Left renal pelvis (tissue), 4 donors: ENCODE measurements around the gene SAMD8. TPM values are rescaled to one million over a fixed set of nuclear protein-coding genes. Genes with fewer than 3 reads are reported as not detected.

Experiments used
- DNase-seq, 4 donors: peaks; one replicate each; pipeline ENCODE4 v3.0.0-alpha.2; 2013; ENCODE audit warnings: low read depth in 4 of 4, low spot score in 3 of 4
- polyA plus RNA-seq, 4 donors: library from polyadenylated mRNA; unstranded; fragments of 120-200 nt; gene quantifications; one replicate each; pipeline ENCODE4 v1.2.1, GENCODE V29; 2013; ENCODE audit not compliant: insufficient read length in 4 of 4

SAMD8 gene
- polyA plus RNA-seq, 4 donors = 14.2 to 20.1 (median 15.0) TPM

DNA sequence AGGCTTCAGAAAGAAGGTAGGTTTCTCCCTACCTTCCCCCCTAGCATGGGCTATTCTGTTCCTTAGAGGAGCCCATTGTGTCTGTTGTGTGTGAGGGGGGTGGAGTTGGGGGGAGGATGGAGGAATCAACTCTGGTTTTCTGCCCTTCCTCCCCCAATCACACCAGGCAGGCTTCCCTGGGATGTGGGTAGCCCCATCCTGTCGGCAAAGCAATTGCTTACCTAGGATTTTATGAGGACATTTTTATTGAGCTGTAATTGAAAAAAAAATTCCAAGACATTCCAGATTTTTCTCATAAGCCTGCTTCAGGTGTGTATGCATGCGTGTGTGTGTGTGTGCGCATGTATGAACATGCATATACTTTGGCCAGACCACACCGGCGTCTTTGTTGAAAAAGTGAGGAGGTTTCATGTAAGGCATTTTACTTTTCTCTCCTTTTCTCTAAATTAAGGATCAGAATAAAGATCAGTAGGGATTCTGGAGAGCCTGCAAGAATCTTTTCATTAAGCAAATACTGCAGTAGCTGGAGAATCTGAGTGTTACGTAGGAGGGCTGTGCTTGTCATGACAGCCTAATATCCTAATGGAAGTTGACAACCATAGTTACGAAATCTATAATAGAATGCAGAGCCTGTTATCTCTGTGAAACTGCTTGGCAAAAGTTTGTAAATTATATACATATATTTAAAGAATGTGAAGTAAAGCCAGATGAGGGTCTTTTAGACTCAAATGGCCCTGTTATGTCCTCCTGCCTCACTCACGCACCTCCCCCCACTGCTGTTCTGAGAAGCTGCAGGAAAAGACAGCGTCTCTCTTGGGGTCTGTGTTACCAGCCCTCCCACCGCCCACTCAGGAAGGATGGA lies 27.3 kb upstream of the SAMD8 start:
- DNase-seq = no peak

DNA sequence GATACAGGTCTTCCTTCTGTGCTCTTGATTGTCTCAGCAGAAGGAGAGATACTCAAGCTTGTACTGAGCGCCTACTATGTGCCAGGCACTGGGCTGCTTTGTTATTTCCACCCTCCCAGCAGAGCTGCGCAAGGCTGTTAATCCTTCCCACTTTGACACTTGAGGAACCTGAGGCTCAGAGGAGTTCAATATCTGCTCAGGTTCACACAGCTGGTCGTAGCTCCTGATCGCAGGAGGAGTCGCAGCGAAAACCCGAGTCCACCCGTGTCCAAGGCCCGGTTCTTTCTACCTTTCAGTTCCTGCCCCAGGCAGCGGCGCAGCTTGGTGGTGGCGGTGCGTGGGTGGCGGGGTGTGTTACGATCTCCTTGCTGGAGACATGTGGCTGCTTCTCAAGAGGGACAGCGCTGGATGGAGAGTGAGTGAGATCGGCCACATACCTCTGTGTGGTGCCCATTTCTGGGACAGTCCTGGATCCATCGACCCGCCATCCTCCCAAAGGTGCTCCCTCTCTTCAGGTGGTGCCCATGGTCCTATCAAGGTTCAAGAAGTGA lies 26.5 kb upstream of the SAMD8 start:
- DNase-seq = no peak

DNA sequence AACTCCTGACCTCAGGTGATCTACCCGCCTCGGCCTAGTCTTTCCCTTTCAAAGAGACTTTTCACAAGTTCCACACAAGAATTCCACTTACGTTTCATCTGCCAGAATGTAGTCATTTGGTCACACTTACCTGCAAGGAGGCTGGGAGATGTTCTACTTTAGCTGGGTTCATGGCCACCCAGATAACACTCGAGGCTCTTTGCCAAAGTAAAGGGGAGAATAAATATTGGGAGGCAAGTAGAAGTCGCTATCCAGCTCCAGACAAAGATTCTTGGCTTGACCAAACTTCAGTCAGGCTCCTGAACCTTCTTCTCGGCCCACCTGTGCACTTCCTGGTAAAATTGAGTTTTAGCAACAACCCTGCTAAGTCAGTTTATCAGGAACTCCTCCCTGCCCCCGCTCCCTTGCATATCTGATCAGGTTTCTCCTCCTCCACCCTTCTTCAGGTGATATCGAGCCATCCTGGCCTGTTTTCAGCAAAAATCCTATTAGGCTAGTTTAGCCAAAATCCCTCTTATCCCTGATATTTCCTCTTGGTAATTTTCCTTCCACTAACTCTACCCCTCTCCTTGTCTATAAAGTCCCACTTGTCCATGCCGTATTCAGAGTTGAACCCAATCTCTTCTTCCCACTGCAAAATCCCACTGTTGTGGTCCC lies 25.1 kb upstream of the SAMD8 start:
- DNase-seq = no peak

- DNase-seq = no peak
These were observed 22.8 kb upstream of the SAMD8 start for GRCh38 chr10:75088640-75089039.

DNA sequence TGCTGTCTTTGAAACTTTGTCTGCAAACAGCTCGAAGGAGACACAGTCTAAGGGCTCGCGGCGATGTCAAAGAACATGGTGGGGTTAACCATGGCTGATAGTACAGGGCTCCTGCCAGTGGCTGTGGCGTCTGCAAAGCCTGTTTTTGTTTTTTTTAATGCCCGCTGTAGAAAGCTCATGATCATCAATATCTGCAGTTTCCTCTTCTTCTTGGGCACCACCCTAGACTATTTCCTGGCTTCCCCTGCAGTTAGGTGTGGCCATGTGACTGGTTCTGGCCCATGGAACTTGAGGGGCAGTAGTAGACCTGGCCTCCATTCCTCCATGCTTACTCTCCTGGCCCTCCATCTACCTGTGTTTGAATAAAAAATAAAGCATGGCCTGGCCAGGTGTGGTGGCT lies 21.8 kb upstream of the SAMD8 start:
- no peak for DNase-seq

DNA sequence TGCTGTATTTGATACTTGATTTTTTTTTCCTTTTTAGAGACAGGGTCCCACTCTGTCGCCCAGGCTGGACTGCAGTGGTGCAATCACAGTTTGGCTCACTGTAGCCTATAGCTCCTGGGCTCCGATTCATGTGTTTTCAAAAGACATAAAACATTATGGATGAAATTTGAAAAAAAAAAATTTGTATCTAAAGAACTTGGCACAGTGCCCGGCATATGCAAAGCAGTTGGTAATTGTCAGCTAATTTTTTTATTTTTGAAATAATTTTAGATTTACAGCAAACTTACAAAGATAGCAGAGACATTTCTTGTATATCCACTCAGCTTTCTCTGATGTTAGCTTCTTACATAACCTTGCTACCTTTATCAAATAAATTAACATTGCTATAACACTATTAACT lies 20.3 kb upstream of the SAMD8 start:
- DNase-seq = no peak

DNA sequence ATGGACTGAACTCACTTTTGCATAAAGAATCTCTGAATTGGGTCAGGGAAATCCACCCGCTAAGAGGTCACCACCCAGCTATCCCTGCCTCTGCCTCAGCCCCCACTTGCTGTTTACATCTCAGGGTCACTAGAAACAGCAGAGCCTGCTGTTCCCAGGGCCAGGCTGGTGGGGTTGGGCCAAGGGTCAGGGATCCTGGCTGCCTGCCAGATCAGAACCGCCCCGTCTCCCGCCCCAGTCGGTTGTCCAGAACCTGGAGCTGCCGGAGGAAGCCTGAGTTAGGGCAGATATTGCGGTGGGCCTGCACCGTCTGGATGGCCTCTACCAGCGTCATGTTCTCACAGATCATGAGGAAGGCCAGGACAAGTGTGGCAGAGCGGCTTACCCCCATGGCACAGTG lies 17.0 kb upstream of the SAMD8 start:
- DNase-seq = no peak

GRCh38 chr10:75095631-75096030 lies 15.8 kb upstream of the SAMD8 start:
- DNase-seq = no peak

DNA sequence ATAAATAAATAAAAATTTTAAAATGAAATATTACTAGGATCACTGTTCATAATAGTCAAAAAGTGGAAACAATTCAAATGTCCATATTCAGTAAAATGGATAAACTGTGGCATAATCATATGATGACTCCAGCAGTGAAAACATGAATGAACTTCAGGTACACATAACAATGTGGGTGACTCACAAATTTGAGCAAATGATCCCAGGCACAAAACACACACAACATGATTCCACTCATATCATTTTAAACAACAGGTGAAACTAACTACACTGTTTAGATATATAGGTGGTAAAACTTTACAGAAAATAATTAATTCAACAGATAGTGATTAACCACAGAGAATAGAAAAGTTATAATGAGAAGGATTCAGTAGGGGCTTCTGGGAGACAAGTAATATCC lies 14.7 kb upstream of the SAMD8 start:
- no peak for DNase-seq

GRCh38 chr10:75097666-75098285 lies 13.7 kb upstream of the SAMD8 start:
- no peak for DNase-seq

GRCh38 chr10:75098902-75099673 lies 12.4 kb upstream of the SAMD8 start:
- DNase-seq = no peak

GRCh38 chr10:75099952-75100763 lies 11.3 kb upstream of the SAMD8 start:
- peak in 3 of 4 donors; percentile 33 to 57 (median 47) for DNase-seq

- no peak for DNase-seq
These were observed 10.6 kb upstream of the SAMD8 start for GRCh38 chr10:75100764-75101291.

- no peak for DNase-seq
These were observed 9.8 kb upstream of the SAMD8 start for GRCh38 chr10:75101416-75102251.

- no peak for DNase-seq
These were observed 8.4 kb upstream of the SAMD8 start for GRCh38 chr10:75102830-75103673.

DNA sequence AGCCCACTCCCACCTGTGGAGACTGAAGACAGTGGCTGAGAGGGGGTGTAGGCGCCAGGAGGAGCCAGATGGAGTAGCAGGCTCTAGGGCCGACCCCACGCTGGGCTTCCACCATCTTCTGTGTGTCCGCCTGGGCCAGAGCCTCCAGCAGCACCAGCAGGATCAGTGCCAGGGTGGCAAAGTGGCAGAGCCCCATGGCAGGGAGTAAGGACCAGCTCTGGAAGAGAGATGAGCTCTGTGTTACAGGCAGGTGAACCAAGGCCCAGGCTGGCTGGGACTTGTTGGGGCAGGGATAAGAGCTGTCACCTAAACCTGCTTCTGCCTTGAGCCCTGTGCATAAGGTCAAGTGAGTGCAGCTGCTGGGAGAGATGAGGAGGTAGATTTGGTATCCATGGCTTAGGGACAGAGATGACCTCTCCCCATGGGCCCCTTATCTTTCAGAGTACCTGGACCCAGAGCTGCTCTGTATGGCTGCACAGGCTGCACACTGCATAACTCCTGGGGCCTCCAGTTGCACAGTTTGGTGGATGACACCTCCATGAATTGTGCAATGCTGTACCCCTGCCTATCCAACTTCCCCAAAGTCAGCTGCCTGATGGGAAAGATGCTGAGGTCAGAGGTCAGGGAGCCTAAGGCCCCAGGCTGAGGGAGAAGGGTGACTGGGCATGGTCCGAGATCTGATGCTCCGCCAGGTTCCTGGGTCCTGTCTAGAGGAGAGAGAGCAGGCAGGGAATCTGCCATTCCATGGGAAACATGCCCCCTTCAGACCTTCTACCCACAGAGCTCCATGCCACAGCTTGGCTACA lies 7.4 kb upstream of the SAMD8 start:
- DNase-seq = no peak

DNA sequence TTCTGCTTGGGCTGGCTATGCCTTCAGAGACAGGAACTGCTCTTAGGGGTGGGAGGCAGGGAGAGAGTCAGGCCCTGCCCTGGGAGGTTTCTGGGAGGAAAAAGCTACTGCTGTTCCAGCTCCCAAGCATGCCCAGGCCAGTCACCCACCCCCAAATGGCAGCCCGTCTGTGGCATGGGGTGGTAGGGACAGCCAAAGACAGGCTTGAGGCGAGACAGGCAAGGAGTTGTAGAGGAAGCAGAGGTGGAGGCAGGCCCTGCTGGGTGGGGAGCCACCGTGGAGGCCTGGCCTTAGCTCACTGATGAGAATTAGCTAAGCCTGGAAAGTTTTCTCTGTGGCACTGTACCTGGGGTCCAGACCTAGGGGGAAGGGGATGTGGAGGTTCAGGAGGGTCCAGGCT lies 6.6 kb upstream of the SAMD8 start:
- no peak for DNase-seq
